ENCODE data around the gene SCLY. TPM values are rescaled to one million over a fixed set of nuclear protein-coding genes. Genes with fewer than 3 reads are reported as not detected.
"Not testable (repeated sequence)": the region's sequence is repeated elsewhere in the genome, so short reads cannot be mapped to it uniquely, and the experiment has no call there.

SCLY gene
- total and polyA plus RNA-seq, 10 donors: 5.8 to 22.7 (median 14.6) TPM

DNA sequence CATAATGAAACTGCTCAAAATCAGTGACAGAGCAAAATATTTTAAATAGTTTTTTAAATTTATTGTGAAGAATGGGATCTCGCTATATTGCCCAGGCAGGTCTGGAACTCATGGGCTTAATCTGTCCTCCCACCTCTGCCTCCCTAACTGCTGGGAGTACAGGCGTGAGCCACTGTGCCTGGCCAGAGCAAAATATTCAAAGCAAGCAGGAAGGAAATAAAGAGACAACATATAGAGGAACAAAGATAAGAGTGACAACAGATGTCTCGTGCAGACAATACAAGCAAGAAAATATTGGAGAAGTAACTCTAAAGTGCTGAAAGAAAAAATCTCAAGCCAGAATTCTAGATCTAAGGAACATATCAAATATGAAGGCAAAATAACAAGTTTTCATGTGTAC is 5.0 kb upstream of the SCLY start:
- WGBS, 5 donors: 39 to 46% (median 43%) methylated on average over 3 of the region's 3 CpGs
- no peak for TF ChIP-seq POLR2AphosphoS5 (IDR thresholded peaks at IDR 0.05)
- no peak for TF ChIP-seq POLR2A (IDR thresholded peaks at IDR 0.05)
- TF ChIP-seq CTCF (IDR thresholded peaks at IDR 0.05 in 8 of 11, conservative IDR thresholded peaks at IDR 0.05 in 3 of 11): no peak

DNA sequence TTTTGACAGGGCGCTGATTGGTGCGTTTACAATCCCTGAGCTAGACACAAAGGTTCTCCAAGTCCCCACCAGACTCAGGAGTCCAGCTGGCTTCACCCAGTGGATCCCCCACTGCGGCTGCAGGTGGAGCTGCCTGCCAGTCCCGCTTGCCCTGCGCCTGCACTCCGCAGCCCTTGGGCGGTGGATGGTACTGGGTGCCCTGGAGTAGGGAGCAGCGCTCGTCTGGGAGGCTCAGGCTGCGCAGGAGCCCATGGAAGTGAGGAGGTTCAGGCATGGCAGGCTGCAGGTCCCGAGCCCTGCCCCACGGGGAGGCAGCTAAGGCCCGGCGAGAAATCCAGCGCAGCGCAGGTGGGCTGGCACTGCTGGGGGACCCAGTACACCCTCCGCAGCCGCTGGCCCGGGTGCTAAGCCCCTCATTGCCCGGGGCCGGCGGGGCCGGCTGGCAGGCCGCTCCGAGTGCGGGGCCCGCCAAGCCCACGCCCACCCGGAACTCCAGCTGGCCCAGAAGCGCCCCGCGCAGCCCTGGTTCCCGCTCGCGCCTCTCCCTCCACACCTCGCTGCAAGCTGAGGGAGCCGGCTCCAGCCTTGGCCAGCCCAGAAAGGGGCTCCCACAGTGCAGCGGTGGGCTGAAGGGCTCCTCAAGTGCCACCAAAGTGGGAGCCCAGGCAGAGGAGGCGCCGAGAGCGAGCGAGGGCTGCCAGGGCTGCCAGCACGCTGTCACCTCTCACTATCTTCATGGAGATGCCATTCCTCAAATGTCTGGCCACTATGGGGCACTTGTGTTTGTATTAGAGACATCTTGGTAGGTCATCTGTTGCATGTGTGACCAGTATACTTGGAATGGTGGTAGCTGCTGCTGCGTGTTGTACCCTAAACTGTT is 2.9 kb upstream of the SCLY start:
- not testable (repeated sequence) for H3K9me3 ChIP-seq, DNase-seq, H3K4me3 ChIP-seq, H3K27ac ChIP-seq, H3K36me3 ChIP-seq
- TF ChIP-seq POLR2AphosphoS5 (IDR thresholded peaks at IDR 0.05): peak in 2 of 3 donors; percentile 9 to 23
- peaks cover 0 to 29% (median 21%) of the 10 kb centered on the region in 6 donors for H3K4me1 ChIP-seq
- WGBS, 5 donors: 92 to 97% (median 94%) methylated on average over 15 to 44 of the region's 44 CpGs
- H3K27me3 ChIP-seq (replicated peaks in 1 of 7): peaks cover 0 to 23% (median 0%) of the 10 kb centered on the region in 7 donors
- intact Hi-C loops (cut with DNase I; ENCODE audit: low total_unique reads): loop anchor here (10.0 kb wide), 1 partner anchor 93 kb away; the partner anchor contains the start of gene UBE2F

More for the DNA sequence above, 5.0 kb upstream of the SCLY start:
- Histone ChIP-seq H3K9me3 (no peaks in the 10 kb centered on the region), H3K4me3 (no peak overlapping the region), H3K36me3 (no peaks in the 10 kb centered on the region), H3K4me1 (peaks cover 0 to 10% (median 8%) of the 10 kb centered on the region in 6 donors), H3K27me3 (replicated peaks in 1 of 7) (peaks cover 0 to 23% (median 0%) of the 10 kb centered on the region in 7 donors), H3K27ac (no peak overlapping the region)
- no peak for DNase-seq
- intact Hi-C loops (cut with DNase I; ENCODE audit: low total_unique reads): loop anchor here (10.0 kb wide), 1 partner anchor 91 kb away; the partner anchor contains the start of gene UBE2F

DNA sequence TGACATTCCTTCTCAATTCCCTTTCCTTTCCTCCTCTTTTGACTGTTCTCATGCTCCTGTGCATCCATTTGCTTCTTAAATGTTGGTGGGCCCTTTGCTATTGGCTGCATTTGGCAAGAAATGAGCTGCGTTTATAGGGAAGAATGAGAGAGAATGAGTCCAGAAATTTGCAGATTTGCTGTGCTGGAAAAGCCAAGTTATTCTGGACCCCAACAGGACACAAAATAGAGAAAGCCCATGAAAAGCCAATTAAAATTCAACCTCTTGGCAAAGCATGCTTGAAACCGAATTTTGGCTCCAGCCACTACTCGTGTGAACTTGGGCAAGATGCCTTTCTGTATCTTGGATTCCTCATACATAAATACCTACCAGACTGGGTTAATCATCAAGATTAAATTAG is 1.3 kb upstream of the SCLY start:
- TF ChIP-seq POLR2A (IDR thresholded peaks at IDR 0.05) (no peak), POLR2AphosphoS5 (IDR thresholded peaks at IDR 0.05) (no peak), CTCF (IDR thresholded peaks at IDR 0.05 in 8 of 11, conservative IDR thresholded peaks at IDR 0.05 in 3 of 11) (no peak)
- Histone ChIP-seq H3K36me3 (peaks cover 0 to 6% (median 1%) of the 10 kb centered on the region in 6 donors), H3K4me1 (peaks cover 0 to 30% (median 21%) of the 10 kb centered on the region in 6 donors), H3K9me3 (no peaks in the 10 kb centered on the region), H3K4me3 (peak overlapping the region in 4 of 8 donors; percentile 82 to 97 (median 92)), H3K27me3 (replicated peaks in 1 of 7) (peaks cover 0 to 23% (median 0%) of the 10 kb centered on the region in 7 donors), H3K27ac (no peak overlapping the region)
- DNase-seq: no peak
- WGBS, 5 donors: 89 to 95% (median 93%) methylated on average over 3 of the region's 3 CpGs
- intact Hi-C loops (cut with DNase I; ENCODE audit: low total_unique reads): loop anchor here (10.0 kb wide), 1 partner anchor 95 kb away; the partner anchor contains the start of gene UBE2F

DNA sequence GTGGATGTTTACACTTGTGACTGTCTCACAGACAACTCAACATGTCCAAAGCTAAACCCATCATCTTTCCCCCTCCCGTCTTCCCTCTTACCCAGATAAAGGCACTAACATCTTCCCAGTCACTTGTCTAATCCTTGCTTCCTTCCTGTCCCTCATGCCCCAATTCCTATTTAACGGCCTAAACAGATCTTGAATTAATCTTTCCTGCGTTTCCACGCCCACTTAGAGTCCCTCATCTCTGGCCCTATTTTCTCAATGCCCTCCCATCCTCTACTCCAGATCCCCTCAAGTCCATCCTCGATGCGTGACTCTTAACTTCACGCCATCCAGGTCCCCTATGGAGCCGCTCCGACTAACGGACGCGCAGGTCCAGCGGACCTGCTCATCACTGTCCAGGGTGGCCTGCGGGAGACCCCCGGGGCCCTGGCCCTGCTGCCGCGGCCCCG is 682 bp upstream of the SCLY start:
- H3K27ac ChIP-seq: peak overlapping the region; percentile 74 to 94 (median 90)
- intact Hi-C loops (cut with DNase I; ENCODE audit: low total_unique reads): no loop called here
- peaks cover 0 to 17% (median 0%) of the 10 kb centered on the region in 7 donors for H3K27me3 ChIP-seq (replicated peaks in 1 of 7)
- no peaks in the 10 kb centered on the region for H3K9me3 ChIP-seq
- no peak for DNase-seq
- peaks cover 0 to 30% (median 21%) of the 10 kb centered on the region in 6 donors for H3K4me1 ChIP-seq
- H3K4me3 ChIP-seq: peak overlapping the region; percentile 82 to 97 (median 94)
- no peak for TF ChIP-seq CTCF (IDR thresholded peaks at IDR 0.05 in 8 of 11, conservative IDR thresholded peaks at IDR 0.05 in 3 of 11)
- no peak for TF ChIP-seq POLR2A (IDR thresholded peaks at IDR 0.05)
- TF ChIP-seq POLR2AphosphoS5 (IDR thresholded peaks at IDR 0.05): no peak
- H3K36me3 ChIP-seq: peaks cover 0 to 12% (median 4%) of the 10 kb centered on the region in 6 donors
- WGBS, 5 donors: 1 to 3% (median 2%) methylated on average over 18 of the region's 18 CpGs

Data from spleen (tissue), 11 donors.